ENCODE measurements around the gene CST5. TPM values are rescaled to one million over a fixed set of nuclear protein-coding genes. Genes with fewer than 3 reads are reported as not detected.
"Not testable (repeated sequence)": the region's sequence is repeated elsewhere in the genome, so short reads cannot be mapped to it uniquely, and the experiment has no call there.

Gene CST5
- total RNA-seq, 1 experiment from 2014 or later = not detected

DNA sequence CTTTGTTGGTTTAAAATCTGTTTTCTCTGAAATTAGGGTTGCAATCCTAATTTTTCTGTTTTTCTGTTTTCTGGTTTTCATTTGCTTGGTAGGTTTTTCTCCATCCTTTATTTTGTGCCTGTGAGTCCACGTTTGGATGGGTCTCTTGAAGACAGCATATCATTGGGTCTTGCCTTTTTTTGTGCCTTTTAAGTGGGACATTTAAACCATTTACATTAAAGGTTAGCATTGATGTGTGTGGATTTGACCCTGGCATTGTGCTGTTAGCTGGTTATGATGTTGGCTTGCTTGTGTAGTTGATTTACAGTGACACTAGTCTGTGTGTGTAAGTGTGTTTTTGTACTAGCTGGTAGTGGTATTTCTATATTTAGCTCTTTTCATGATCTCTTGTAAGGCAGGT, 28.0 kb upstream of the CST5 start:
- intact Hi-C loops (cut with micrococcal nuclease) = no loop called here
- RAD21 ChIA-PET (ENCODE audit: low non-redundant PET in 1 of 2, low total read pairs in 2 of 2, uncharacterized antibody in 2 of 2, unreplicated experiment in 2 of 2) = no interaction called here
- Histone ChIP-seq H3K9ac (ENCODE audit: low read length) (no peak overlapping the region), H3K9me2 (ENCODE audit: insufficient read depth) (no peaks in the 10 kb centered on the region), H2AFZ (ENCODE audit: low read depth, low read length, poor library complexity, severe bottlenecking) (no peak overlapping the region), H4K20me1 (ENCODE audit: insufficient read depth) (no peaks in the 10 kb centered on the region), H3K79me2 (ENCODE audit: insufficient read depth, low read length) (no peaks in the 10 kb centered on the region), H3K4me1 (ENCODE audit: control insufficient read depth in 1 of 2, insufficient read depth in 2 of 2, low read length in 2 of 2) (no peaks in the 10 kb centered on the region), H3K4me2 (ENCODE audit: low read length) (no peak overlapping the region), H3K36me3 (ENCODE audit: control insufficient read depth in 1 of 2, insufficient read depth in 2 of 2, low read length in 2 of 2) (no peaks in the 10 kb centered on the region), H3K4me3 (replicated peaks in 1 of 2; ENCODE audit: low read depth in 1 of 2, low read length in 2 of 2) (no peak overlapping the region), H3K9me3 (ENCODE audit: control insufficient read depth in 1 of 2, insufficient read depth in 1 of 2, low read depth in 1 of 2, low read length in 2 of 2) (peaks cover 0 to 3% of the 10 kb centered on the region in 2 experiments; a peak in 1 of 4 replicates), H3K27ac (ENCODE audit: low read depth, low read length) (no peak overlapping the region), H3K27me3 (ENCODE audit: insufficient read depth, low read length) (no peaks in the 10 kb centered on the region)
- no peak for DNase-seq (ENCODE audit: low read depth, low spot score)
- no peak for ATAC-seq
- POLR2A ChIA-PET = no interaction called here
- CTCF ChIA-PET = no interaction called here
- no TSS peak for BruUV-seq (replicated peaks)
- TF ChIP-seq SP1 (IDR thresholded peaks at IDR 0.05; ENCODE audit: low read depth) = no peak
- TF ChIP-seq FOSL1 (IDR thresholded peaks at IDR 0.05; ENCODE audit: low read depth) = no peak
- TF ChIP-seq CEBPB (IDR thresholded peaks at IDR 0.05; ENCODE audit: low read depth) = no peak
- TF ChIP-seq, protein P1, sequence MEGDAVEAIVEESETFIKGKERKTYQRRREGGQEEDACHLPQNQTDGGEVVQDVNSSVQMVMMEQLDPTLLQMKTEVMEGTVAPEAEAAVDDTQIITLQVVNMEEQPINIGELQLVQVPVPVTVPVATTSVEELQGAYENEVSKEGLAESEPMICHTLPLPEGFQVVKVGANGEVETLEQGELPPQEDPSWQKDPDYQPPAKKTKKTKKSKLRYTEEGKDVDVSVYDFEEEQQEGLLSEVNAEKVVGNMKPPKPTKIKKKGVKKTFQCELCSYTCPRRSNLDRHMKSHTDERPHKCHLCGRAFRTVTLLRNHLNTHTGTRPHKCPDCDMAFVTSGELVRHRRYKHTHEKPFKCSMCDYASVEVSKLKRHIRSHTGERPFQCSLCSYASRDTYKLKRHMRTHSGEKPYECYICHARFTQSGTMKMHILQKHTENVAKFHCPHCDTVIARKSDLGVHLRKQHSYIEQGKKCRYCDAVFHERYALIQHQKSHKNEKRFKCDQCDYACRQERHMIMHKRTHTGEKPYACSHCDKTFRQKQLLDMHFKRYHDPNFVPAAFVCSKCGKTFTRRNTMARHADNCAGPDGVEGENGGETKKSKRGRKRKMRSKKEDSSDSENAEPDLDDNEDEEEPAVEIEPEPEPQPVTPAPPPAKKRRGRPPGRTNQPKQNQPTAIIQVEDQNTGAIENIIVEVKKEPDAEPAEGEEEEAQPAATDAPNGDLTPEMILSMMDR (IDR thresholded peaks at IDR 0.05 in 2 of 3, conservative IDR thresholded peaks at IDR 0.05 in 1 of 3; ENCODE audit: borderline replicate concordance in 1 of 3, insufficient read depth in 1 of 3, low read depth in 2 of 3, low read length in 2 of 3) = no peak
- no peak for TF ChIP-seq EZH2 (IDR thresholded peaks at IDR 0.05)
- TF ChIP-seq RAD21 (IDR thresholded peaks at IDR 0.05; ENCODE audit: low read depth) = no peak

DNA sequence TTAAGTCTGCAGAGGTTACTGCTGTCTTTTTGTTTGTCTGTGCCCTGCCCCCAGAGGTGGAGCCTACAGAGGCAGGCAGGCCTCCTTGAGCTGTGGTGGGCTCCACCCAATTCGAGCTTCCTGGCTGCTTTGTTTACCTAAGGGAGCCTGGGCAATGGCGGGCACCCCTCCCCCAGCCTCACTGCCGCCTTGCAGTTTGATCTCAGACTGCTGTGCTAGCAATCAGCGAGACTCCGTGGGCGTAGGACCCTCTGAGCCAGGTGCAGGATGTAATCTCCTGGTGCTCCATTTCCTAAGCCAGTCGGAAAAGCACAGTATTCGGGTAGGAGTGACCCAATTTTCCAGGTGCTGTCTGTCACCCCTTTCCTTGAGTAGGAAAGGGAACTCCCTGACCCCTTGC, 22.8 kb upstream of the CST5 start:
- H3K9me3 ChIP-seq (ENCODE audit: control insufficient read depth in 1 of 2, insufficient read depth in 1 of 2, low read depth in 1 of 2, low read length in 2 of 2); ATAC-seq; H3K4me1 ChIP-seq (ENCODE audit: control insufficient read depth in 1 of 2, insufficient read depth in 2 of 2, low read length in 2 of 2); H3K27me3 ChIP-seq (ENCODE audit: insufficient read depth, low read length); H3K79me2 ChIP-seq (ENCODE audit: insufficient read depth, low read length); POLR2A ChIA-PET; H3K9me2 ChIP-seq (ENCODE audit: insufficient read depth); DNase-seq (ENCODE audit: low read depth, low spot score); H4K20me1 ChIP-seq (ENCODE audit: insufficient read depth); H3K4me2 ChIP-seq (ENCODE audit: low read length); H2AFZ ChIP-seq (ENCODE audit: low read depth, low read length, poor library complexity, severe bottlenecking); H3K27ac ChIP-seq (ENCODE audit: low read depth, low read length); BruUV-seq (replicated peaks); H3K9ac ChIP-seq (ENCODE audit: low read length); H3K36me3 ChIP-seq (ENCODE audit: control insufficient read depth in 1 of 2, insufficient read depth in 2 of 2, low read length in 2 of 2); intact Hi-C loops (cut with micrococcal nuclease); H3K4me3 ChIP-seq (replicated peaks in 1 of 2; ENCODE audit: low read depth in 1 of 2, low read length in 2 of 2); RAD21 ChIA-PET (ENCODE audit: low non-redundant PET in 1 of 2, low total read pairs in 2 of 2, uncharacterized antibody in 2 of 2, unreplicated experiment in 2 of 2); CTCF ChIA-PET: not testable (repeated sequence)

DNA sequence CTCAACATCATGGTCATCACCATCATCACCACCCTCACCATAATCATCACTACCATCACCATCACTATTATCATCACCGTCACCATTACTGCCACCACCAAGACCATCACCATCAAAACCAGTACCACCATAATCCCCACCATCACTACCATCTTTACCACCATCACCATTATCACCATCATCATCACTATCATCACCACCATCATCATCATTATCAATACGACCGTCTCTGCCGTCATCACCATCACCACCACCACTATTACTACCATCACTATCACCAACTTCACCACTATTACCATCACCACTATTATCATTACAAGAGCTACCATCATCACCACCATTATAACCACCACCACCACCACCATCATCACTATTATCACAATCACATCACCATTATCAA, 11.3 kb upstream of the CST5 start:
- H3K4me3 ChIP-seq (replicated peaks in 1 of 2; ENCODE audit: low read depth in 1 of 2, low read length in 2 of 2); H3K79me2 ChIP-seq (ENCODE audit: insufficient read depth, low read length); H3K27ac ChIP-seq (ENCODE audit: low read depth, low read length); H3K4me1 ChIP-seq (ENCODE audit: control insufficient read depth in 1 of 2, insufficient read depth in 2 of 2, low read length in 2 of 2); H3K9me2 ChIP-seq (ENCODE audit: insufficient read depth); DNase-seq (ENCODE audit: low read depth, low spot score); intact Hi-C loops (cut with micrococcal nuclease); RAD21 ChIA-PET (ENCODE audit: low non-redundant PET in 1 of 2, low total read pairs in 2 of 2, uncharacterized antibody in 2 of 2, unreplicated experiment in 2 of 2); ATAC-seq; POLR2A ChIA-PET; CTCF ChIA-PET; H2AFZ ChIP-seq (ENCODE audit: low read depth, low read length, poor library complexity, severe bottlenecking); H3K4me2 ChIP-seq (ENCODE audit: low read length); H3K36me3 ChIP-seq (ENCODE audit: control insufficient read depth in 1 of 2, insufficient read depth in 2 of 2, low read length in 2 of 2); BruUV-seq (replicated peaks); H3K9ac ChIP-seq (ENCODE audit: low read length); H4K20me1 ChIP-seq (ENCODE audit: insufficient read depth); H3K9me3 ChIP-seq (ENCODE audit: control insufficient read depth in 1 of 2, insufficient read depth in 1 of 2, low read depth in 1 of 2, low read length in 2 of 2): not testable (repeated sequence)
- peaks cover 16% of the 10 kb centered on the region for H3K27me3 ChIP-seq (ENCODE audit: insufficient read depth, low read length)

Data from HCT116 (cell line).